Sigmoid colon (tissue), 4 donors: ENCODE results near the gene RBM33.

Experiments used
- CTCF ChIP-seq, 4 experiments: fragments of 450-650 bp in 3 of 4; fragments of 200-600 bp in 1 of 4; IDR thresholded peaks; one replicate each; pipeline ENCODE4 v1.5.1; 2016 to 2019; ENCODE audit warnings: antibody characterized with exemption in 4 of 4, mild to moderate bottlenecking in 3 of 4, moderate library complexity in 2 of 4
- EP300 ChIP-seq, 4 donors: sonication (generic); formaldehyde crosslinking; IDR thresholded peaks; one replicate each; pipeline ENCODE4 v1.6.1; 2017; ENCODE audit warnings: antibody characterized with exemption in 4 of 4
- POLR2A ChIP-seq, 2 donors: fragments of 450-650 bp; IDR thresholded peaks; one replicate each; pipeline ENCODE4 v1.6.1; 2016; ENCODE audit warnings: antibody characterized with exemption in 2 of 2, mild to moderate bottlenecking in 2 of 2, moderate library complexity in 2 of 2
- POLR2AphosphoS5 ChIP-seq, 4 donors: sonication (generic); formaldehyde crosslinking; IDR thresholded peaks; one replicate each; pipeline ENCODE4 v1.6.1; 2017; ENCODE audit warnings: antibody characterized with exemption in 4 of 4

DNA sequence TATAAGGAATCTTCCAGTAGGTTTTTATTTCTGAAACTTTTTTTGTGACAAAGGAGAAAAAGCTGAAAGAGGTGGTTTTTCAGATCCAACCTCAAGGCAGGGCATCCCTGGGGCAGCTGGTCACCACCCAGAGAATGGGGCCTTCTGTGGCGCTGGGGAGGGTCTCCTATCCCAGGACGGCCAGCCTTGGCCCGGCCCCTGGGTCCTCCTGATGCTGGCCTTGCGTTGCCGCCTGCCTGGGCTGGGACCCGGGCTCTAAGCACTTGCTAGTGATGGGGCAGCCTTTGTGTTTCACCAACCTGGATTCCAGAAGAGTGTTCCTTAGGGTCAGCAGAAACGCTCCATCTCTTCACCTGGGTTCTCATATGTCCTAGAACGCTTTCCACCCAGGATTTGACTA lies 151.5 kb downstream of the RBM33 start:
- TF ChIP-seq CTCF (IDR thresholded peaks at IDR 0.05) (no peak), POLR2AphosphoS5 (IDR thresholded peaks at IDR 0.05) (no peak), POLR2A (IDR thresholded peaks at IDR 0.05) (no peak), EP300 (IDR thresholded peaks at IDR 0.05) (no peak)
